HL-60/S4 (cell line): ENCODE measurements around the gene ANGPT4.
"Not testable (repeated sequence)": the region's sequence is repeated elsewhere in the genome, so short reads cannot be mapped to it uniquely, and the experiment has no call there.

Experiments used
- in situ Hi-C: fragments of 300-500 bp; cut with MboI; formaldehyde crosslinking; loops from 2 replicates; pipeline ENCODE4 v1.14.3; 2022; ENCODE audit warnings: low sequenced_read_pairs

The ANGPT4 gene

DNA sequence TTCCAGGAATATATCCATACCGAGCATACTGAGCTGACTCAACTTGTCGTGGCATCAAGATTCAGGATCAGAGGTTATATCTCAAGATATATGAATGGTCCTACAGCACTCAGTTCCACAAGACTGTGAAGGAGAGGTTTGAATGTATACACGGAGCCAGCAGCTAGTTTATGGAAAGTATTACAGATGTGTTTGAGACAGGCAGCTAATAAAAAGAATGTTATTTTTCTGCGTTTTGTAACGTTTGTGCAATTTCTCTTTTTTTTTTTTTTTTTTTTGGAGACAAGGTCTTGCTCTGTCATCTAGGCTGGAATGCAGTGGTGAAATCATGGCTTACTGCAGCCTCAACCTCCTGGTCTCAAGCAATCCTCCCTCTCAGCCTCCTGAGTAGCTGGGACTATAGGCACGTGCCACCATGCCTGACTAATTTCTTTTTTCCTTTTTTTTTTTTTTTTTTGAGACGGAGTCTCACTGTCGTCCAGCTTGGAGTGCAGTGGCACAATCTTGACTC is 86.1 kb downstream of the ANGPT4 start:
- in situ Hi-C loops = no loop called here

DNA sequence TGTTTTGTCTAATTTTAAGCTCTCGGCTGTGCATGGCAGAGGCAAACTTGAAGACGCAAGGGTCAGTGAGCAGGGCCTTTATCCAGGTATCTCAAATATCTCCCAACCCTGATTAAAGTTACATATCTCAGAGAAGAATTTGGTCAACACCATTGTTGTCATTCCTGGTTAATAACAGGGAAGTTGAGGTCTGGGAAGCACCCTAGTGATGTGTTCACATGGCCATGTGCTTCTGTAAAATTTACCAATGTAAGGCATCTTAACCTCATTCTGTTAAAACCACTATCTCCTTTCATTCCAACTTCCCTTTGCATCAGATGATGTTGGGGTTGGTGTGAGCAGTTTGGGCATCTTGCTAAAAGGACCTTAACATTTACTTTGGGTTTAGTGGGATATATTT is 86.6 kb downstream of the ANGPT4 start:
- in situ Hi-C loops = no loop called here

GRCh38 chr20:828987-829386 is 87.1 kb downstream of the ANGPT4 start:
- in situ Hi-C loops = no loop called here

DNA sequence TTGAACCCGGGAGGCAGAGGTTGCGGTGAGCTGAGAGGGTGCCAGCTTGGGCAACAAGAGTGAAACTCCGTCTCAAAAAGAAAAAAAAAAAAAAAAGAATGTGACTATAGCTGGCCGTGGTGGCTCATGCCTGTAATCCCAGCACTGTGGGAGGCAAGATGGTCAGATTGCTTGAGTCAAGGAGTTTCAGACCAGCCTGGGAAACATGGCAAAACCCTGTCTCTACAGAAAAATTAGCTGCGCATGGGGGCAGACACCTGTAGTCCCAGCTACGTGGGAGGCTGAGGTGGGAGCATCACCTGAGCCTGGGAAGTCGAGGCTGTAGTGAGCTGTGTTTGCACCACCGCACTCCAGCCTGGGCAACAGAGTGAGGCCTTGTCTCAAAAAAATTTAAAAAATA is 88.2 kb downstream of the ANGPT4 start:
- in situ Hi-C loops = not testable (repeated sequence)

DNA sequence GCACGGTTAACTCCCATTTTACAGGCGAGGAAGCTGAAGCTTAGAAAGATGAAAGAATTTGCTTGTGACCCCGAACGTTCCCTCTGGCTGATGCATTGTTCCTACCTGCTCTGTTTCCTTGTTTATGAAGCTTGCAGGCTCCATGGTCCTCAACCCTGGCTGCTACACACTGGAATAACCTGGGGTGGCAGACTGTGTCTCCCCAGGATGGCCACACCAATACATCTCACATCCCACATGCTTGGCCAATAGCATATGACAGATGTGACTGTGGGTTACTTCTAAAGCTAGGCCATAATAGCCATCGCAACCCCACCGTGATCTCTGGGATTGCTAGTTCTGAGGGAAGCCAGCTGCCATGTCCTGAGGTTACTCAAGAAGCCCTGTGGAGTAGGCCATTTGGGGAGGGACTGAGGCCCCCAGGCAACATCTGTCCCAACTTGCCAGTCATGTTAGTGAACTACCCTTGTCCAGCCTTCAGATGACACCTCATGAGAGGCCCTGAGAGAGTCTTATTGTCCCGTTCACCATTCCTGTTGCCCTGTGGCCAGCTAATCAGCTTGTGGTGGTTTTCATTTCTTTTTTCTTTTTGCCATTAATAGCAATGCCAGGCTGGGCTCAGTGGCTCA is 89.3 kb downstream of the ANGPT4 start:
- in situ Hi-C loops = no loop called here

- in situ Hi-C loops = no loop called here
Measured at GRCh38 chr20:825710-826421, 90.3 kb downstream of the ANGPT4 start.

- in situ Hi-C loops = no loop called here
Measured at GRCh38 chr20:824916-825315, 91.2 kb downstream of the ANGPT4 start.

GRCh38 chr20:824490-824889 is 91.6 kb downstream of the ANGPT4 start:
- in situ Hi-C loops = no loop called here

DNA sequence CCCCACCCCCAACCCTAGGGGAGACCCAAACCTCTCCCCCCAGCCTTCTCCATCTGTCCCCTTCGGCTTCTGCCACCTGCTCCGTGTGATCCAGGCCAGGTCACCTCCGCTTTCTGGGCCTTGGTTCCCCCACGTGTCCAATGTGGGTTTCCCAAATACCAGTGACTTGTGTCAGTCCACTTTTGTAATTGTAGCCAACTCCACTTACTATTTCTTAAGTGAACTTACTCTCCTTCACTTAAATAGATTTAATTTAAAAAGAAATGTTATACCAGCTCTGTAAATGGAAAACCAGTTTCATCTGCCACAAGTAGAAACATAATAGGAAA is 92.6 kb downstream of the ANGPT4 start:
- in situ Hi-C loops = no loop called here

DNA sequence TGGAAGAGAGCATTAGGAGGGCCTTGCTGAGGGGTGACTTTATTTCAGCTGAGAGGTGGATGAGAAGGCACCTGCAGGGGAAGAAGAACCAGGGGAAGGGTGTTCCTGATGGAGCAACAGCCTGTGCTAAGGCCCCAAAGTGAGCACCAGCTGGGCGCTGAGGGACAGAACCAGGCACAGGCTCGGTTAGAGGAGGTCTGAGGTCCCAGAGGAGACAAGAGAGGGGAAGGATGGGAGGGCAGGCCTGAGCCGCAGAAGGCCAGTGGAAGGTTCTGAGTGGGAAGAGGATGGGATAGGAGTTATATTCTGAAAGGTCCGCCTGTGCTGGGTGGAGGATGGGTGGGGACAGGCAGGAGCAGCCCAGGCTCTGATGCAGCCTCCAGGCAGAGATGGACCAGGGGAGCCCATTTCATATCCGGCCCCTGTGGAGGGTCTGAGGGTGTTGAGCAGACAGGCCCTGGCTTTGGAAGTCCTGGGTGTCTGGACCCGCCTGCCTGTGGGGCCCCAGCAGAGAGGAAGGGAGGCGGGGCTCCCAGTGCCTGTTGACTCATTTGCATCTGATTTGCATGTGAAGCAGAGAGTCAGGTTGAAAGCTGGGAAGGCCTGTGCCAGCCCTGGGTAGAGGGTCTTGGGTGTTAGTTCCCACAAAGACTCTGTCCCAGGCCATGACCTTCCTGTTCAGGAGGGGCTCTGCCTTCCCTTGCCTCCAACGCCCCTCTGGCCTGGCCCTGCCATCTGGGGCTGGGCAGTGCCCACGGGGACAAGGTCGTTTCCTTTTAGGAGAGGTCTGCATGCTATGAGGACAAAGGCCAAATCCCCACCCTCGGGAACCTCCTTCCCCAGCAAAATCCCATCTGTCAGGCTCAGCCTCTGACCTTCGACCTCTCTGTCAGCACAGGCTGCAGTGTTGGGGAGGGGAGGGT is 93.2 kb downstream of the ANGPT4 start:
- in situ Hi-C loops = no loop called here

DNA sequence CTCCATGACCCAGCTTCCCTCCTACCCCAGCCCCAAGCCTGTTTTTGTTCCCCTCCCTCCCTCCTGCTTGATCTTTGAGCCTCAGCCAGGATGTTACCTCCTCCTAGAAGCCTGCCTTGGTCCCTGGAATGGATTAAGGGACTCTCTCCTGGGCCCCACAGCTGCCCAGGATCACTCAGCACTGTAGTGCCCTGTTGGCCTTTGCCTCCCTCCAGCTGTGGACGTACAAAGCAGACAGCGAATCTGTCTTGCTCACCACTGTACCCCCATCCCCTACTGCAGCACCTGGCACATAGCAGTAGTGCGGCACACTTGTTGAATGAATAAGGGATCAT is 94.4 kb downstream of the ANGPT4 start:
- in situ Hi-C loops = no loop called here

DNA sequence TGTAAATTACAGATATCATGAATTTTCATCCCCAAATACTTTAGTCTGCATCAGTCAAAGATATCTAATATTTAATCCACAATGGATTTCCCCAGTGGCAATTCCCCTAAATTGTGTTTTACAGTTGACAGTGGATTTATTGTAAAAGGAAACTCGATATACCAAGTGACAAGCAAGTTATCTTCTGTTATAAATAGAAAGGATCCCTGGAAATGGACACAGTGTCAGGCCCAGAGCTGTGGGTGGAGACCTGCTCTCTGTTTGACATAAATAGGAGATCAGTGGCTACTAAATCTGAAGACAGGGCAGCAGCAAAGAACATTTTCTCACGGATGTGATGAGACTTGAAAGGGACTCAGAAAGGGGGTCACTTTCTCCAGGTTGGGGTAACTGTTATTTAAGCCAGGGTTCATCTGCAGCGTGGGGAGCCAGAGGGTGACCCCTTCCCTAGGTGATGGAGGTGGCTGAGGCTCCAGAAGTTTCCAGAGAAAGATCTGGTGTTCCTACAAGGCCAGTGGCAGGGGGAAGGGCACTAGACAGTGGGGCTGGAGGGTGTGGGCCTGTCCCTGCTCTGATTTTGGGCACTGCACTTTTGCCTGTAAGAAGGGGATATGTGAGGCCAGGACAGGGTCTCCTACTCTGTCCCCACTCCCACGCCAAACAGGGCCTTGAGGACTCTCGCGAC is 94.9 kb downstream of the ANGPT4 start:
- in situ Hi-C loops = no loop called here

GRCh38 chr20:820323-820953 is 95.7 kb downstream of the ANGPT4 start:
- in situ Hi-C loops = no loop called here
